HEK293T (cell line): ENCODE results near the gene PSMB7.

ENCODE experiments used
- CTCF ChIA-PET: fragments of 350-600 bp; formaldehyde crosslinking; extraction: SDS; loops from one replicate; lab custom pipeline; 2021; ENCODE audit warnings: antibody characterized with exemption, inconsistent platforms; lab: Yijun Ruan, JAX
- POLR2A ChIA-PET: fragments of 350-600 bp; formaldehyde crosslinking; extraction: SDS; loops from one replicate; lab custom pipeline; 2020; ENCODE audit warnings: antibody characterized with exemption, inconsistent platforms; lab: Yijun Ruan, JAX
- DNase-seq: peaks from one replicate; pipeline ENCODE4 v3.0.0; 2012; ENCODE audit warnings: mixed read lengths; ENCODE audit errors: extremely low spot score
- ARNT ChIP-seq: fragments of 450-650 bp; IDR thresholded peaks from 2 replicates; pipeline ENCODE4 v1.6.1; 2017; ENCODE audit warnings: mild to moderate bottlenecking
- BHLHE40 ChIP-seq: fragments of 450-650 bp; IDR thresholded peaks from 2 replicates; pipeline ENCODE4 v1.6.1; 2016; ENCODE audit warnings: mild to moderate bottlenecking, moderate library complexity, borderline replicate concordance
- CTBP1 ChIP-seq: fragments of 450-650 bp; IDR thresholded peaks from 2 replicates; pipeline ENCODE4 v1.6.1; 2016; ENCODE audit warnings: borderline replicate concordance
- ELF4 ChIP-seq: fragments of 450-650 bp; IDR thresholded peaks from 2 replicates; pipeline ENCODE4 v1.6.1; 2017; ENCODE audit warnings: antibody characterized with exemption
- FOXA1 ChIP-seq: fragments of 450-650 bp; IDR thresholded peaks from 2 replicates; pipeline ENCODE4 v1.6.1; 2016; ENCODE audit warnings: mild to moderate bottlenecking
- FOXK2 ChIP-seq: fragments of 450-650 bp; IDR thresholded peaks from 2 replicates; pipeline ENCODE4 v1.6.1; 2016; ENCODE audit warnings: mild to moderate bottlenecking
- FOXM1 ChIP-seq: fragments of 450-650 bp; IDR thresholded peaks from 2 replicates; pipeline ENCODE4 v1.6.1; 2017; ENCODE audit warnings: mild to moderate bottlenecking, borderline replicate concordance
- HDGF ChIP-seq: fragments of 450-650 bp; IDR thresholded peaks from 2 replicates; pipeline ENCODE4 v1.6.1; 2017; ENCODE audit warnings: antibody characterized with exemption, borderline replicate concordance
- L3MBTL2 ChIP-seq: fragments of 450-650 bp; conservative IDR thresholded peaks from 2 replicates; pipeline ENCODE4 v1.6.1; 2016; ENCODE audit warnings: mild to moderate bottlenecking
- LEF1 ChIP-seq: fragments of 450-650 bp; IDR thresholded peaks from 2 replicates; pipeline ENCODE4 v1.6.1; 2017; ENCODE audit warnings: mild to moderate bottlenecking, borderline replicate concordance
- NFRKB ChIP-seq: fragments of 450-650 bp; IDR thresholded peaks from 2 replicates; pipeline ENCODE4 v1.6.1; 2016; ENCODE audit warnings: mild to moderate bottlenecking, moderate library complexity
- SP1 ChIP-seq: fragments of 450-650 bp; IDR thresholded peaks from 2 replicates; pipeline ENCODE4 v1.6.1; 2017
- SUZ12 ChIP-seq: fragments of 450-650 bp; IDR thresholded peaks from 2 replicates; pipeline ENCODE4 v1.6.1; 2016; ENCODE audit warnings: mild to moderate bottlenecking
- TARDBP ChIP-seq: fragments of 450-650 bp; IDR thresholded peaks from 2 replicates; pipeline ENCODE4 v1.6.1; 2016
- ZNF384 ChIP-seq: fragments of 450-650 bp; IDR thresholded peaks from 2 replicates; pipeline ENCODE4 v1.6.1; 2016
- TF ChIP-seq, protein P1 (sequence below): fragments of 450-650 bp; IDR thresholded peaks from 2 replicates; pipeline ENCODE4 v1.6.1; 2016

PSMB7 gene

DNA sequence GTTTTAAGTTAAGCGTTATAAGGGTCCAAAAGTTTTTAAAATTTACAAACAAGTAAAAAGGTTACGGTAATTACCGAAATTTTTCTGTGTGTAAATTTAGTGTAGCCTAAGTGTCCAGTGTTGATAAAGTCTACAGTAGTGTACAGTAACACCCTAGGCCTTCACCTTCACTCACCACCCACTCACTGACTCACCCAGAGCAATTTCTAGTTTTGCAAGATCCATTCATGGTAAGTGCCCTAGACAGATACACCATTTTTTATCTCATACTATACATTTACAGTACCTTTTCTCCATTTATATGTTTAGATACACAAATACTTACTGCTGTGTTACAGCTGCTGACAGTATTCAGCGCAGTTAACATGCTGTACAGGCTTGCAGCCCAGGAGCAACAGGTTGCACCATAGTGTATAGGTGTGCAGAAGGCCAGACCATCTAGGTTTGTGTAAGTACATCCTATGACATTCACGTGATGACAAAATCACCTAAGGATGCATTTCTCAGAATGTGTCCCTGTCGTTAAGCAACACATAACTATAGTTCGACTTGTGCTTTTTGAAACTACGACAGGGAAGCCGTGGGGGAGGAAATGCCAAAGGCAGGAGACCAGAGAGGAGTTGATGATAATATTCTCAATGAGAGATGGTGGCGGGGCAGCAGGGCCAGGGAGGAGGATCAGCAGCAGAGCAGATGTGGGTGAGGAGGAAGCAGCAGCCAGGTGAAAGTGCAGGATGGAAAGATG is 48.6 kb downstream of the PSMB7 start:
- TF ChIP-seq SP1 = no peak
- no peak for TF ChIP-seq SUZ12
- TF ChIP-seq ARNT = no peak
- no peak for TF ChIP-seq NFRKB
- no peak for TF ChIP-seq FOXM1
- no peak for TF ChIP-seq L3MBTL2
- no peak for TF ChIP-seq ELF4
- no peak for TF ChIP-seq ZNF384
- no peak for TF ChIP-seq BHLHE40
- TF ChIP-seq LEF1 = no peak
- no peak for TF ChIP-seq CTBP1
- TF ChIP-seq FOXK2 = no peak
- no peak for TF ChIP-seq FOXA1
- TF ChIP-seq TARDBP = no peak
- DNase-seq = no peak
- CTCF ChIA-PET = interaction anchor here (0.6 kb wide), 1 partner anchor 185 kb away, joined by 3 read pairs; no protein-coding TSS in a partner anchor
- POLR2A ChIA-PET = no interaction called here

DNA sequence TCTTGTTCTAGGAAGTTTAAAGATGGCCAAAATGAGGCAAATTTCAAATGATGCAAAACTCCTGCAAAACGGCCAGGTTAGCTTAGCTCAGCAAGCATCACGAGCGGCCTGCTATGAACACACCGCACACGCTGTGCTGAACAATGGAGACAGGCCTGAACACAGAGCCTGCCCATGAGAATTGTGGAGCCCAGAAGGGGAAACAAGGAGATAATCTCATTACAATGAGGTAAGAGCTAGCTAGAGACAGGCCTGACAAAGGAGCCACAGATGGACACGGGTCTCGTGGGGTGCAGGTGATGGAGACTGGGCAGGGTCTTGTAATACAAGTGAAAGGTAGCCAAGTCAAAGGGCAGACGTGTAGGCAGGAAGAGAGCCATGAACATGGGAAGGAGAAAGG is 50.2 kb downstream of the PSMB7 start:
- CTCF ChIA-PET = no interaction called here
- POLR2A ChIA-PET = no interaction called here
- no peak for TF ChIP-seq SUZ12
- TF ChIP-seq TARDBP = no peak
- TF ChIP-seq HDGF = no peak
- DNase-seq = no peak

DNA sequence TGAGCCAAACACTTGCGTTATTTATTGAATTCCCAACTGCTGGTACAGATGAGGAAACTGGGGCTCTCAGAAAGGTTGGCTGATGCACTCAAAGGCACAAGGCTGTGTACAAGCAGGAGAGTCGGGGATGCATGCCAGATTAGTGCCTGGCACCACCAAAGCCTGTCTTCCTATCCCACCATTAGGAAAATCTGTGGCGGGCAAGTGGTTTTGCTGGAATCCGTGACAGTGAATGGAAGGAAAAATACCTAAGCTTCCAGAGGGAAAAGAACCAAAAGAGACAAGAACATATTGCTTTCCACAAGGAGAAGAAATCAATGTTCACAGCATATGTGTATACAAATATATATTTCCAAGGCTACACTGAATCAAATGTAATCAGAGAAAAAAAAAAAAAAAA is 51.1 kb downstream of the PSMB7 start:
- CTCF ChIA-PET = no interaction called here
- DNase-seq = no peak
- TF ChIP-seq CTBP1 (no peak), NFRKB (no peak), L3MBTL2 (no peak), ZNF384 (no peak), HDGF (no peak), ELF4 (no peak), FOXK2 (no peak), LEF1 (no peak), ARNT (no peak), BHLHE40 (no peak), FOXM1 (no peak)
- POLR2A ChIA-PET = no interaction called here

DNA sequence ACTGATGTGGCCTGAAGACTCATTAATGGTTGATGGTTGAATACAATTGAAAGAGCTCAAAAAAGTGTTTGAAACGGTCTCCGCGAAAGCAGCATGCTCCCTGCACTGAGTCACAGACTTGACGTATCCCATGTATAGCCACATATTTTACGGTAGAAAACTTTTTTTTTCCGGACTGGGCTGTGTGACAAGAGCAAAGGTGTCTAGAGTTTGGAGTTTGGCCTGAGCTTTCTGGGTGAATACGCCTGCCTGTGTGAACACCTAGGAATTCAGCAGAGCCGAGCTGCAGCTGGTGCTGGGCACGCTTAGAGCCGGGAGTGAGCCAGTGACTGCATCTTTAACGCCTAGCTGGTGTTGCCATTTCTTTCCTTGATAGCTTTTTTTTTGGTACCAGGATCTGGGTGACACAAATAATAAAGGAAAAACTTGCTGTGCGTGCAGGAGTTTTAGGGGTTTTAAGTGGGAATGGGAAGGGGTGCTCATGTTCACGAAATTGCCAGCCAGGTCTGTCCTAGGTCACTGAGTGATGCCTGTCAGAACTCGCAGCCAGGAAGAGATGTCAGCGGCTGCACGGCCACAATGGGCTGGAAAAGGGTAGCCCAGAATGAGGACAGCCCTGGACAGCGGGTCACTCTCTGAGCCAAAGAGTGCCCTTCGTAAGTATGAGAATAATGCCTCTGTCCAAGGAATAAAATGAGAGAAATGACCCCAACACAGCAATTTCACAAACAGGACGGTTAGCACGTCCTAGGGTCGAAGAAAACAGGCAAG is 51.7 kb downstream of the PSMB7 start:
- DNase-seq = no peak
- POLR2A ChIA-PET = no interaction called here
- CTCF ChIA-PET = no interaction called here
- no peak for TF ChIP-seq ZNF384
- TF ChIP-seq FOXK2 = no peak
- no peak for TF ChIP-seq CTBP1
- no peak for TF ChIP-seq HDGF
- TF ChIP-seq NFRKB = no peak
- no peak for TF ChIP-seq FOXA1
- no peak for TF ChIP-seq ELF4
- TF ChIP-seq TARDBP = no peak
- no peak for TF ChIP-seq BHLHE40
- TF ChIP-seq, protein P1, sequence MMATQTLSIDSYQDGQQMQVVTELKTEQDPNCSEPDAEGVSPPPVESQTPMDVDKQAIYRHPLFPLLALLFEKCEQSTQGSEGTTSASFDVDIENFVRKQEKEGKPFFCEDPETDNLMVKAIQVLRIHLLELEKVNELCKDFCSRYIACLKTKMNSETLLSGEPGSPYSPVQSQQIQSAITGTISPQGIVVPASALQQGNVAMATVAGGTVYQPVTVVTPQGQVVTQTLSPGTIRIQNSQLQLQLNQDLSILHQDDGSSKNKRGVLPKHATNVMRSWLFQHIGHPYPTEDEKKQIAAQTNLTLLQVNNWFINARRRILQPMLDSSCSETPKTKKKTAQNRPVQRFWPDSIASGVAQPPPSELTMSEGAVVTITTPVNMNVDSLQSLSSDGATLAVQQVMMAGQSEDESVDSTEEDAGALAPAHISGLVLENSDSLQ = no peak
- no peak for TF ChIP-seq FOXM1
- TF ChIP-seq SP1 = no peak
- no peak for TF ChIP-seq SUZ12
- no peak for TF ChIP-seq ARNT
- no peak for TF ChIP-seq LEF1

DNA sequence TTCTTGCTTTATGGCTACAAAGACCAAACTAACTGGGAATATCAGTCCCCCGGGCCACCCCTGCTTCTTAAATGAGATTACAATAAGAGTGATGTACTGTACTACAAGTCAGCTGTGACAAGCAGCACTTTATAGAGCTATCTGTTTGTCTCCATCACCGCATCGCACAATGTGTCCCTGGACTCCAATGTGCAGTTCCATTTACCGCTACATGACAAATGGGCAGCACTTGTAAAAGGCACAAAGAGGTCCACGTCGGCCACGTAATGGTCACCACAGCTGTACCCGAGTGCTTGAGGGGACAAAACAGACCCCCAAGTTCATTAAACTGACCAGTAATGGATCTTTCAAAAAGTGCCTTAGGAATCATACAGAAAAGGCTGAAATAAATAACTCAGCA is 54.1 kb downstream of the PSMB7 start:
- POLR2A ChIA-PET = no interaction called here
- DNase-seq = no peak
- CTCF ChIA-PET = no interaction called here
- TF ChIP-seq ARNT (no peak), BHLHE40 (no peak), NFRKB (no peak), ZNF384 (no peak), ELF4 (no peak), LEF1 (no peak), SP1 (no peak), CTBP1 (no peak), L3MBTL2 (no peak), FOXK2 (no peak), SUZ12 (no peak), FOXM1 (no peak)

DNA sequence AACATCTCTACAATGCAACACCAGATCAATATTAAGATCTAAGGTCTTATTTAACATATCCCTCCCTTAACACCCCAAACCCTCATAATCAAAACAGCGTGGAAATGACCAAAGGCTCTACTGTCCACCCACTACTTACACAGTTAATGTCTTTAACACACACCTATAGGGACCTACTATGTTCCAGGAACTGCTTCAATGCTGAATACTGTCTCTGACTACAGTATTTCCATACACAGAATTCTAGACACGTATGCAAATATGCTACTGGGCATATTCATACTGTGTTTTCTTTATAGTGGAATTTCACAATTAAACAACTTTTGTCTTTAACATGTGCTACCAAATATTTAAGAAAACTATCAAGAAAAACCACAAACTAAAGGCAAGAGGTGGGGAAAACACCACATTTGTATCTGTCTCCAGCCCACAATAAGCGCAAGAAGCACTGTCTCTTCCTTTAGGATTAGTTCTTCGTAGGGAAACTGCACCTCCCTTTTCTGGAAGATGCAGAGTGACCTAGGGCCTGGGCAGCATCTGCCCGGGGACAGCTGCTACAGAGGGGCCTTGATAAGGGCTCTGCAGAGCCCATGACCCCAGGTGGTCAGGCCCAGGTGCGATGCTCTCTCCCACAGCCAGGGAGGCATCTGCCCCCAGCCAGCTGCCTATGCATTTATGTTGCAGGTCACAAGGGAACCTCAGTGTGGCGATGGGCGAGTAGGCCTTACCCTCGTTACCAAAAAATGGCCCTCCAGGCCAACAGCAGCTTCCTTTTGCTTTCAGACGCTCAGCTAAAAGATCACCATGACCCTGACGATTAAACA is 55.2 kb downstream of the PSMB7 start:
- ChIA-PET CTCF (interaction anchor here (0.5 to 0.6 kb wide), 2 partner anchors 10 to 32 kb away, joined by 3 read pairs; no protein-coding TSS in a partner anchor), POLR2A (no interaction called here)
- DNase-seq = no peak
- TF ChIP-seq BHLHE40 (no peak), HDGF (no peak), NFRKB (no peak), SP1 (no peak), CTBP1 (no peak), FOXM1 (no peak), SUZ12 (no peak), L3MBTL2 (no peak), ARNT (no peak), ZNF384 (no peak), FOXK2 (no peak), LEF1 (no peak), FOXA1 (no peak), ELF4 (no peak), TARDBP (no peak)
- TF ChIP-seq, protein P1 = no peak
